ENCODE results near the gene FAM187B.
"Not testable (repeated sequence)": the region's sequence is repeated elsewhere in the genome, so short reads cannot be mapped to it uniquely, and the experiment has no call there.

FAM187B gene

GRCh38 chr19:35236638-35237400 is 8.3 kb upstream of the FAM187B start:
- DNase-seq (ENCODE audit: low read depth, low spot score) = no peak

GRCh38 chr19:35232912-35233311 is 4.4 kb upstream of the FAM187B start:
- DNase-seq (ENCODE audit: low read depth, low spot score) = no peak

- DNase-seq (ENCODE audit: low read depth, low spot score) = no peak
These were observed 3.6 kb upstream of the FAM187B start for GRCh38 chr19:35231956-35232645.

GRCh38 chr19:35229601-35230000 is 1.1 kb upstream of the FAM187B start:
- DNase-seq (ENCODE audit: low read depth, low spot score) = no peak

- no peak for DNase-seq (ENCODE audit: low read depth, low spot score)
These were observed 1.8 kb downstream of the FAM187B start for GRCh38 chr19:35226748-35227147.

GRCh38 chr19:35225951-35226350 is 2.6 kb downstream of the FAM187B start:
- DNase-seq (ENCODE audit: low read depth, low spot score) = no peak

- no peak for DNase-seq (ENCODE audit: low read depth, low spot score)
These were observed 3.6 kb downstream of the FAM187B start for GRCh38 chr19:35224681-35225571.

GRCh38 chr19:35223862-35224505 is 4.6 kb downstream of the FAM187B start:
- no peak for DNase-seq (ENCODE audit: low read depth, low spot score)

- no peak for DNase-seq (ENCODE audit: low read depth, low spot score)
These were observed 5.3 kb downstream of the FAM187B start for GRCh38 chr19:35223084-35223790.

- no peak for DNase-seq (ENCODE audit: low read depth, low spot score)
These were observed 6.0 kb downstream of the FAM187B start for GRCh38 chr19:35222373-35223015.

- DNase-seq (ENCODE audit: low read depth, low spot score) = not testable (repeated sequence)
These were observed 7.5 kb downstream of the FAM187B start for GRCh38 chr19:35220973-35221590.

- DNase-seq (ENCODE audit: low read depth, low spot score) = no peak
These were observed 8.1 kb downstream of the FAM187B start for GRCh38 chr19:35220315-35220921.

GRCh38 chr19:35219008-35219407 is 9.5 kb downstream of the FAM187B start:
- no peak for DNase-seq (ENCODE audit: low read depth, low spot score)

- no peak for DNase-seq (ENCODE audit: low read depth, low spot score)
These were observed 10.9 kb downstream of the FAM187B start for GRCh38 chr19:35217649-35217990.

GRCh38 chr19:35216833-35217648 is 11.5 kb downstream of the FAM187B start:
- no peak for DNase-seq (ENCODE audit: low read depth, low spot score)

GRCh38 chr19:35216016-35216832 is 12.3 kb downstream of the FAM187B start:
- no peak for DNase-seq (ENCODE audit: low read depth, low spot score)

- DNase-seq (ENCODE audit: low read depth, low spot score) = no peak
These were observed 13.6 kb downstream of the FAM187B start for GRCh38 chr19:35214766-35215422.
